K562 (cell line): ENCODE results near the gene MPC1.

Source experiments
- ELK1 ChIP-seq: sonication (generic); formaldehyde crosslinking; IDR thresholded peaks from 2 replicates; pipeline ENCODE4 v1.8.1; 2022; ENCODE audit warnings: missing genetic modification reagents
- MEIS2 ChIP-seq: fragments of 450-650 bp; IDR thresholded peaks from 2 replicates; pipeline ENCODE4 v1.6.1; 2014; ENCODE audit warnings: mild to moderate bottlenecking; ENCODE audit not compliant: partially characterized antibody
- MXI1 ChIP-seq: IDR thresholded peaks from 2 replicates; pipeline ENCODE4 v1.6.1; 2011; ENCODE audit warnings: low read depth, mild to moderate bottlenecking, improper control_type of control experiment, low read length
- YY1 ChIP-seq, 3 experiments: IDR thresholded peaks; 2 replicates each; pipeline ENCODE4 v1.6.1; 2011; ENCODE audit warnings: low read length in 2 of 3, mild to moderate bottlenecking in 2 of 3, moderate library complexity in 2 of 3, borderline replicate concordance in 1 of 3, control low read depth in 1 of 3, low read depth in 1 of 3; ENCODE audit not compliant: insufficient read depth in 3 of 3, insufficient replicate concordance in 2 of 3, control insufficient read depth in 1 of 3, insufficient read length in 1 of 3; ENCODE audit errors: extremely low read depth in 1 of 3
- ZNF143 ChIP-seq: sonication (generic); formaldehyde crosslinking; IDR thresholded peaks from 2 replicates; pipeline ENCODE4 v1.9.0; 2022; ENCODE audit warnings: mild to moderate bottlenecking, missing genetic modification reagents
- TF ChIP-seq, protein P1 (sequence below), 3 experiments: IDR thresholded peaks in 2 of 3; conservative IDR thresholded peaks in 1 of 3; 2 replicates each; pipeline ENCODE4 v1.5.1; 2011 to 2012; ENCODE audit warnings: low read length in 3 of 3, mild to moderate bottlenecking in 3 of 3, control low read depth in 2 of 3, improper control_type of control experiment in 1 of 3, inconsistent platforms in 1 of 3, low read depth in 1 of 3, mixed read lengths in 1 of 3, moderate library complexity in 1 of 3; ENCODE audit not compliant: insufficient read depth in 2 of 3
- TF ChIP-seq, protein P2 (sequence below): sonication (generic); formaldehyde crosslinking; IDR thresholded peaks from 2 replicates; pipeline ENCODE4 v1.8.0; 2023; ENCODE audit warnings: missing genetic modification reagents, mild to moderate bottlenecking, borderline replicate concordance

GRCh38 chr6:166366921-166367320 is 15.8 kb downstream of the MPC1 start:
- TF ChIP-seq, protein P1, sequence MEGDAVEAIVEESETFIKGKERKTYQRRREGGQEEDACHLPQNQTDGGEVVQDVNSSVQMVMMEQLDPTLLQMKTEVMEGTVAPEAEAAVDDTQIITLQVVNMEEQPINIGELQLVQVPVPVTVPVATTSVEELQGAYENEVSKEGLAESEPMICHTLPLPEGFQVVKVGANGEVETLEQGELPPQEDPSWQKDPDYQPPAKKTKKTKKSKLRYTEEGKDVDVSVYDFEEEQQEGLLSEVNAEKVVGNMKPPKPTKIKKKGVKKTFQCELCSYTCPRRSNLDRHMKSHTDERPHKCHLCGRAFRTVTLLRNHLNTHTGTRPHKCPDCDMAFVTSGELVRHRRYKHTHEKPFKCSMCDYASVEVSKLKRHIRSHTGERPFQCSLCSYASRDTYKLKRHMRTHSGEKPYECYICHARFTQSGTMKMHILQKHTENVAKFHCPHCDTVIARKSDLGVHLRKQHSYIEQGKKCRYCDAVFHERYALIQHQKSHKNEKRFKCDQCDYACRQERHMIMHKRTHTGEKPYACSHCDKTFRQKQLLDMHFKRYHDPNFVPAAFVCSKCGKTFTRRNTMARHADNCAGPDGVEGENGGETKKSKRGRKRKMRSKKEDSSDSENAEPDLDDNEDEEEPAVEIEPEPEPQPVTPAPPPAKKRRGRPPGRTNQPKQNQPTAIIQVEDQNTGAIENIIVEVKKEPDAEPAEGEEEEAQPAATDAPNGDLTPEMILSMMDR (IDR thresholded peaks at IDR 0.05 in 2 of 3, conservative IDR thresholded peaks at IDR 0.05 in 1 of 3; ENCODE audit: insufficient read depth in 2 of 3, low read depth in 1 of 3, low read length in 3 of 3): no peak
- TF ChIP-seq MEIS2: no peak
- TF ChIP-seq MXI1: no peak
- TF ChIP-seq, protein P2, sequence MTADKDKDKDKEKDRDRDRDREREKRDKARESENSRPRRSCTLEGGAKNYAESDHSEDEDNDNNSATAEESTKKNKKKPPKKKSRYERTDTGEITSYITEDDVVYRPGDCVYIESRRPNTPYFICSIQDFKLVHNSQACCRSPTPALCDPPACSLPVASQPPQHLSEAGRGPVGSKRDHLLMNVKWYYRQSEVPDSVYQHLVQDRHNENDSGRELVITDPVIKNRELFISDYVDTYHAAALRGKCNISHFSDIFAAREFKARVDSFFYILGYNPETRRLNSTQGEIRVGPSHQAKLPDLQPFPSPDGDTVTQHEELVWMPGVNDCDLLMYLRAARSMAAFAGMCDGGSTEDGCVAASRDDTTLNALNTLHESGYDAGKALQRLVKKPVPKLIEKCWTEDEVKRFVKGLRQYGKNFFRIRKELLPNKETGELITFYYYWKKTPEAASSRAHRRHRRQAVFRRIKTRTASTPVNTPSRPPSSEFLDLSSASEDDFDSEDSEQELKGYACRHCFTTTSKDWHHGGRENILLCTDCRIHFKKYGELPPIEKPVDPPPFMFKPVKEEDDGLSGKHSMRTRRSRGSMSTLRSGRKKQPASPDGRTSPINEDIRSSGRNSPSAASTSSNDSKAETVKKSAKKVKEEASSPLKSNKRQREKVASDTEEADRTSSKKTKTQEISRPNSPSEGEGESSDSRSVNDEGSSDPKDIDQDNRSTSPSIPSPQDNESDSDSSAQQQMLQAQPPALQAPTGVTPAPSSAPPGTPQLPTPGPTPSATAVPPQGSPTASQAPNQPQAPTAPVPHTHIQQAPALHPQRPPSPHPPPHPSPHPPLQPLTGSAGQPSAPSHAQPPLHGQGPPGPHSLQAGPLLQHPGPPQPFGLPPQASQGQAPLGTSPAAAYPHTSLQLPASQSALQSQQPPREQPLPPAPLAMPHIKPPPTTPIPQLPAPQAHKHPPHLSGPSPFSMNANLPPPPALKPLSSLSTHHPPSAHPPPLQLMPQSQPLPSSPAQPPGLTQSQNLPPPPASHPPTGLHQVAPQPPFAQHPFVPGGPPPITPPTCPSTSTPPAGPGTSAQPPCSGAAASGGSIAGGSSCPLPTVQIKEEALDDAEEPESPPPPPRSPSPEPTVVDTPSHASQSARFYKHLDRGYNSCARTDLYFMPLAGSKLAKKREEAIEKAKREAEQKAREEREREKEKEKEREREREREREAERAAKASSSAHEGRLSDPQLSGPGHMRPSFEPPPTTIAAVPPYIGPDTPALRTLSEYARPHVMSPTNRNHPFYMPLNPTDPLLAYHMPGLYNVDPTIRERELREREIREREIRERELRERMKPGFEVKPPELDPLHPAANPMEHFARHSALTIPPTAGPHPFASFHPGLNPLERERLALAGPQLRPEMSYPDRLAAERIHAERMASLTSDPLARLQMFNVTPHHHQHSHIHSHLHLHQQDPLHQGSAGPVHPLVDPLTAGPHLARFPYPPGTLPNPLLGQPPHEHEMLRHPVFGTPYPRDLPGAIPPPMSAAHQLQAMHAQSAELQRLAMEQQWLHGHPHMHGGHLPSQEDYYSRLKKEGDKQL (CRISPR knock-in tag): no peak
- no peak for TF ChIP-seq ELK1 (CRISPR knock-in tag)
- no peak for TF ChIP-seq YY1 (IDR thresholded peaks at IDR 0.05; ENCODE audit: borderline replicate concordance in 1 of 3, control insufficient read depth in 1 of 3, extremely low read depth in 1 of 3, insufficient read depth in 3 of 3, insufficient read length in 1 of 3, insufficient replicate concordance in 2 of 3, low read depth in 1 of 3, low read length in 2 of 3)
- TF ChIP-seq ZNF143 (CRISPR knock-in tag): no peak
